Liver (tissue), 9 donors: ENCODE measurements around the gene HBG2. TPM values are rescaled to one million over a fixed set of nuclear protein-coding genes. Genes with fewer than 3 reads are reported as not detected.
A peak's percentile ranks its signal among the peaks of the same experiment; 100 is the strongest.

ENCODE experiments used
- DNase-seq: peaks from one replicate; pipeline ENCODE4 v3.0.0-alpha.2; 2017; ENCODE audit warnings: low spot score
- H3K27ac ChIP-seq, 2 donors: one replicate each; pipeline ENCODE4 v1.7.0; 2013; ENCODE audit warnings: inconsistent platforms in 2 of 2, low read length in 2 of 2, control low read depth in 1 of 2, low read depth in 1 of 2, mild to moderate bottlenecking in 1 of 2
- H3K27me3 ChIP-seq, 4 donors: one replicate each; pipeline versions ENCODE4 v1.6.1 to v1.7.0; 2013; ENCODE audit warnings: low read length in 3 of 4, inconsistent platforms in 1 of 4, mild to moderate bottlenecking in 1 of 4, moderate library complexity in 1 of 4; ENCODE audit not compliant: control insufficient read depth in 4 of 4, insufficient read depth in 4 of 4
- H3K36me3 ChIP-seq, 4 donors: one replicate each; pipeline versions ENCODE4 v1.6.1 to v1.7.0; 2013; ENCODE audit warnings: low read length in 3 of 4, mild to moderate bottlenecking in 3 of 4, low read depth in 1 of 4, moderate library complexity in 1 of 4; ENCODE audit not compliant: control insufficient read depth in 4 of 4, insufficient read depth in 3 of 4
- H3K4me1 ChIP-seq, 4 donors: one replicate each; pipeline versions ENCODE4 v1.6.1 to v1.7.0; 2013; ENCODE audit warnings: low read length in 3 of 4, mild to moderate bottlenecking in 3 of 4, moderate library complexity in 1 of 4; ENCODE audit not compliant: control insufficient read depth in 4 of 4, insufficient read depth in 4 of 4
- H3K4me3 ChIP-seq, 3 donors: one replicate each; pipeline versions ENCODE4 v1.6.1 to v1.7.0; 2013; ENCODE audit warnings: low read length in 3 of 3, control low read depth in 1 of 3, low read depth in 1 of 3, mild to moderate bottlenecking in 1 of 3
- H3K9ac ChIP-seq, 2 donors: one replicate each; pipeline ENCODE4 v1.7.0; 2013; ENCODE audit warnings: low read length in 2 of 2, mild to moderate bottlenecking in 2 of 2, moderate library complexity in 2 of 2, control low read depth in 1 of 2, low read depth in 1 of 2
- H3K9me3 ChIP-seq, 4 donors: one replicate each; pipeline versions ENCODE4 v1.6.1 to v1.7.0; 2013; ENCODE audit warnings: low read length in 3 of 4; ENCODE audit not compliant: control insufficient read depth in 4 of 4
- ATF3 ChIP-seq: IDR thresholded peaks from 2 replicates; pipeline ENCODE4 v1.6.1; 2016; ENCODE audit warnings: antibody characterized with exemption
- CTCF ChIP-seq: fragments of 150-350 bp; IDR thresholded peaks from 2 replicates; pipeline ENCODE4 v1.5.1; 2017; ENCODE audit warnings: improper control_type of control experiment, low read depth, low read length; ENCODE audit not compliant: missing input control
- EGR1 ChIP-seq, 2 donors: IDR thresholded peaks; 2 replicates each; pipeline ENCODE4 v1.6.1; 2016 to 2018; ENCODE audit warnings: antibody characterized with exemption in 2 of 2, low read depth in 2 of 2
- FOXA2 ChIP-seq: IDR thresholded peaks from 2 replicates; pipeline ENCODE4 v1.6.1; 2016; ENCODE audit warnings: antibody characterized with exemption
- GABPA ChIP-seq, 2 donors: IDR thresholded peaks in 1 of 2; conservative IDR thresholded peaks in 1 of 2; 2 replicates each; pipeline ENCODE4 v1.6.1; 2016; ENCODE audit warnings: antibody characterized with exemption in 2 of 2, mild to moderate bottlenecking in 1 of 2, moderate library complexity in 1 of 2
- JUND ChIP-seq, 2 donors: IDR thresholded peaks; 2 replicates each; pipeline ENCODE4 v1.6.1; 2016; ENCODE audit warnings: antibody characterized with exemption in 2 of 2
- MAX ChIP-seq: IDR thresholded peaks from 2 replicates; pipeline ENCODE4 v1.6.1; 2016; ENCODE audit warnings: antibody characterized with exemption
- NR2F2 ChIP-seq: IDR thresholded peaks from 2 replicates; pipeline ENCODE4 v1.6.1; 2016; ENCODE audit warnings: antibody characterized with exemption
- RAD21 ChIP-seq, 2 donors: IDR thresholded peaks; 2 replicates each; pipeline ENCODE4 v1.6.1; 2016; ENCODE audit warnings: antibody characterized with exemption in 2 of 2, mild to moderate bottlenecking in 2 of 2
- RXRA ChIP-seq, 2 donors: IDR thresholded peaks; 2 replicates each; pipeline ENCODE4 v1.6.1; 2017 to 2018; ENCODE audit warnings: antibody characterized with exemption in 2 of 2, mild to moderate bottlenecking in 1 of 2
- SP1 ChIP-seq: IDR thresholded peaks from 2 replicates; pipeline ENCODE4 v1.6.1; 2018; ENCODE audit warnings: antibody characterized with exemption, mild to moderate bottlenecking
- TAF1 ChIP-seq: conservative IDR thresholded peaks from 2 replicates; pipeline ENCODE4 v1.6.1; 2016; ENCODE audit warnings: antibody characterized with exemption, mild to moderate bottlenecking
- ZBTB33 ChIP-seq: IDR thresholded peaks from 2 replicates; pipeline ENCODE4 v1.6.1; 2016; ENCODE audit warnings: antibody characterized with exemption
- WGBS: extraction: QIAGEN DNeasy Blood & Tissue Kit; methylation state at CpG from one replicate; pipeline ENCODE4 v1.1.7; 2013; 5-methylcytosine and 5-hydroxymethylcytosine counted together
- polyA plus RNA-seq, 2 donors: library from polyadenylated mRNA; stranded (reverse) in 1 of 2; unstranded in 1 of 2; fragments of 200-250 nt in 1 of 2; fragments of >200 nt in 1 of 2; fragmentation: Nextera tagmentation in 1 of 2; extraction: Ambion mirVana in 1 of 2; gene quantifications; one replicate each; pipeline versions ENCODE4 v1.2.1 to v1.2.3, GENCODE V29; 2013 to 2015
- total RNA-seq, 2 donors: library from RNA; depleted of rRNA; stranded (reverse); fragments of >200 nt; gene quantifications; one replicate each; pipeline ENCODE4 v1.2.3, GENCODE V29; 2014
- donor health status: healthy.
- donor health status: healthy.
- donor health status: healthy.
- donor health status: healthy.
- donor health status: healthy.

HBG2 gene
- total and polyA plus RNA-seq, 4 donors = 0.71 to 55,632 TPM; not detected in 2

- TF ChIP-seq EGR1 (IDR thresholded peaks at IDR 0.05; ENCODE audit: low read depth in 2 of 2) (no peak), RAD21 (IDR thresholded peaks at IDR 0.05) (peak; percentile 41 to 51), CTCF (peak; percentile 31)
- Histone ChIP-seq H3K9ac (no peak overlapping the region), H3K27ac (no peak overlapping the region), H3K27me3 (no peaks in the 10 kb centered on the region), H3K36me3 (no peaks in the 10 kb centered on the region), H3K4me3 (no peak overlapping the region), H3K9me3 (no peaks in the 10 kb centered on the region), H3K4me1 (no peaks in the 10 kb centered on the region)
- 81% methylated on average over 1 of the region's 1 CpG for WGBS
- no peak for DNase-seq
Observed at GRCh38 chr11:5291207-5291838, 36.7 kb upstream of the HBG2 start.

- Histone ChIP-seq H3K27me3 (no peaks in the 10 kb centered on the region), H3K27ac (no peak overlapping the region), H3K36me3 (no peaks in the 10 kb centered on the region), H3K9ac (no peak overlapping the region), H3K4me3 (no peak overlapping the region), H3K4me1 (no peaks in the 10 kb centered on the region), H3K9me3 (no peaks in the 10 kb centered on the region)
- TF ChIP-seq MAX (no peak), CTCF (no peak), RXRA (IDR thresholded peaks at IDR 0.05) (no peak)
- no peak for DNase-seq
- WGBS = 94% methylated on average over 1 of the region's 1 CpG
Observed at GRCh38 chr11:5290106-5290505, 35.5 kb upstream of the HBG2 start.

GRCh38 chr11:5289696-5290095, 35.1 kb upstream of the HBG2 start:
- DNase-seq = no peak
- Histone ChIP-seq H3K4me3 (no peak overlapping the region), H3K9ac (no peak overlapping the region), H3K9me3 (no peaks in the 10 kb centered on the region), H3K36me3 (no peaks in the 10 kb centered on the region), H3K27ac (no peak overlapping the region), H3K4me1 (no peaks in the 10 kb centered on the region), H3K27me3 (no peaks in the 10 kb centered on the region)
- no peak for TF ChIP-seq JUND (IDR thresholded peaks at IDR 0.05)
- TF ChIP-seq CTCF = no peak
- no peak for TF ChIP-seq FOXA2
- TF ChIP-seq RXRA (IDR thresholded peaks at IDR 0.05) = no peak
- no peak for TF ChIP-seq MAX
- TF ChIP-seq TAF1 = no peak
- TF ChIP-seq ATF3 = no peak
- no peak for TF ChIP-seq SP1
- TF ChIP-seq GABPA (IDR thresholded peaks at IDR 0.05 in 1 of 2, conservative IDR thresholded peaks at IDR 0.05 in 1 of 2) = no peak
- no peak for TF ChIP-seq ZBTB33
- no peak for TF ChIP-seq RAD21 (IDR thresholded peaks at IDR 0.05)
- TF ChIP-seq NR2F2 = no peak
- no peak for TF ChIP-seq EGR1 (IDR thresholded peaks at IDR 0.05; ENCODE audit: low read depth in 2 of 2)
